ENCODE data around the gene TRAPPC1. TPM values are rescaled to one million over a fixed set of nuclear protein-coding genes. Genes with fewer than 3 reads are reported as not detected.

The TRAPPC1 gene
- total and polyA plus RNA-seq, 4 donors: 15.9 to 96.9 (median 57.2) TPM

DNA sequence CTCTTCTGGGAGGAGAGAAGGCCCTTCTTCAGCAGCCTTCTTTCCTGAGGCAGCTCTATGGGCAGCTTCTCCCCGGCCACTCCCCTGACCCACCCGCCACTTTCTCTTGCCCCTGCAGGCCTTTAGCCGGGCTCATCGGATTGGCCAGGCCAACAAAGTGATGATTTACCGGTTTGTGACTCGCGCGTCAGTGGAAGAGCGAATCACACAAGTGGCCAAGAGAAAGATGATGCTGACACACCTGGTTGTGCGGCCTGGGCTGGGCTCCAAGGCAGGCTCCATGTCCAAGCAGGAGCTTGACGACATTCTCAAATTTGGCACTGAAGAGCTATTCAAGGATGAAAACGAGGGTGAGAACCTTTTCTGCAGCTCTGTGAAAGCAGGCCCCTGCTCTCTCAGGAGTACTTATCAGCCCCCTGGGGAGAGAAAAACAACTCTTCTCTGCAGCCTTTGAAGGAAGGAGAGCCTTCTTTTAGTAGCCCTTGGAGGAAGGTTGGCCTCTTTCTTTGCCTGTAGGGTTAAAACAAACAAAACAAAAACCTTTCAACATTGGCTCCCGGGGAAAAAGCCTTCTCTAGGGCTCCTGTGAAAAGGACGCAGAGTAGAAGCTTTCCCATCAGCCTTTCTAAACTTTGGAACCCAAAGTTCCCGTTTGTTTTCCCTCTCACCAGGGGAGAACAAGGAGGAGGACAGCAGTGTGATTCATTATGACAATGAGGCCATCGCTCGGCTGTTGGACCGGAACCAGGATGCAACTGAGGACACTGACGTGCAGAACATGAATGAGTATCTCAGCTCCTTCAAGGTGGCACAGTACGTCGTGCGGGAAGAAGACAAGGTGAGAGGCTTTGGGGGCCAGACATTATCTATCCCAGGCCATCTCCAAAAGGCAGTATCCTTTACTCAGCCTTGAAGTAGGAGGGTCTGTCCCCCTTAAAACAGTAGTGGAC lies 28.3 kb downstream of the TRAPPC1 start:
- H3K36me3 ChIP-seq (ENCODE audit: control insufficient read depth in 4 of 4, insufficient read depth in 3 of 4, low read depth in 1 of 4, low read length in 3 of 4): peaks cover 0 to 41% (median 9%) of the 10 kb centered on the region in 4 donors
- no peaks in the 10 kb centered on the region for H3K4me1 ChIP-seq (ENCODE audit: control insufficient read depth in 4 of 4, insufficient read depth in 4 of 4, low read length in 3 of 4)
- H3K27ac ChIP-seq (ENCODE audit: low read depth in 1 of 2, low read length in 2 of 2): no peak overlapping the region
- no peak overlapping the region for H3K9ac ChIP-seq (ENCODE audit: low read depth in 1 of 2, low read length in 2 of 2)
- no peaks in the 10 kb centered on the region for H3K9me3 ChIP-seq (ENCODE audit: control insufficient read depth in 4 of 4, low read length in 3 of 4)
- TF ChIP-seq FOXA2 (IDR thresholded peaks at IDR 0.05) (no peak), EGR1 (IDR thresholded peaks at IDR 0.05; ENCODE audit: low read depth in 2 of 2) (no peak), JUND (IDR thresholded peaks at IDR 0.05) (no peak), NR2F2 (IDR thresholded peaks at IDR 0.05) (no peak), HNF4A (conservative IDR thresholded peaks at IDR 0.05) (no peak), GABPA (IDR thresholded peaks at IDR 0.05 in 1 of 2, conservative IDR thresholded peaks at IDR 0.05 in 1 of 2) (no peak), HNF4G (IDR thresholded peaks at IDR 0.05) (no peak), SP1 (IDR thresholded peaks at IDR 0.05) (no peak), TAF1 (conservative IDR thresholded peaks at IDR 0.05) (no peak), FOXA1 (IDR thresholded peaks at IDR 0.05) (no peak), YY1 (IDR thresholded peaks at IDR 0.05) (no peak), RAD21 (IDR thresholded peaks at IDR 0.05) (no peak), RXRA (IDR thresholded peaks at IDR 0.05) (no peak)
- TF ChIP-seq, protein P1, sequence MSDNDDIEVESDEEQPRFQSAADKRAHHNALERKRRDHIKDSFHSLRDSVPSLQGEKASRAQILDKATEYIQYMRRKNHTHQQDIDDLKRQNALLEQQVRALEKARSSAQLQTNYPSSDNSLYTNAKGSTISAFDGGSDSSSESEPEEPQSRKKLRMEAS (IDR thresholded peaks at IDR 0.05): no peak
- TF ChIP-seq, protein P2, sequence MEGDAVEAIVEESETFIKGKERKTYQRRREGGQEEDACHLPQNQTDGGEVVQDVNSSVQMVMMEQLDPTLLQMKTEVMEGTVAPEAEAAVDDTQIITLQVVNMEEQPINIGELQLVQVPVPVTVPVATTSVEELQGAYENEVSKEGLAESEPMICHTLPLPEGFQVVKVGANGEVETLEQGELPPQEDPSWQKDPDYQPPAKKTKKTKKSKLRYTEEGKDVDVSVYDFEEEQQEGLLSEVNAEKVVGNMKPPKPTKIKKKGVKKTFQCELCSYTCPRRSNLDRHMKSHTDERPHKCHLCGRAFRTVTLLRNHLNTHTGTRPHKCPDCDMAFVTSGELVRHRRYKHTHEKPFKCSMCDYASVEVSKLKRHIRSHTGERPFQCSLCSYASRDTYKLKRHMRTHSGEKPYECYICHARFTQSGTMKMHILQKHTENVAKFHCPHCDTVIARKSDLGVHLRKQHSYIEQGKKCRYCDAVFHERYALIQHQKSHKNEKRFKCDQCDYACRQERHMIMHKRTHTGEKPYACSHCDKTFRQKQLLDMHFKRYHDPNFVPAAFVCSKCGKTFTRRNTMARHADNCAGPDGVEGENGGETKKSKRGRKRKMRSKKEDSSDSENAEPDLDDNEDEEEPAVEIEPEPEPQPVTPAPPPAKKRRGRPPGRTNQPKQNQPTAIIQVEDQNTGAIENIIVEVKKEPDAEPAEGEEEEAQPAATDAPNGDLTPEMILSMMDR (IDR thresholded peaks at IDR 0.05; ENCODE audit: low read depth, low read length, missing input control): no peak
- TF ChIP-seq, protein P3, sequence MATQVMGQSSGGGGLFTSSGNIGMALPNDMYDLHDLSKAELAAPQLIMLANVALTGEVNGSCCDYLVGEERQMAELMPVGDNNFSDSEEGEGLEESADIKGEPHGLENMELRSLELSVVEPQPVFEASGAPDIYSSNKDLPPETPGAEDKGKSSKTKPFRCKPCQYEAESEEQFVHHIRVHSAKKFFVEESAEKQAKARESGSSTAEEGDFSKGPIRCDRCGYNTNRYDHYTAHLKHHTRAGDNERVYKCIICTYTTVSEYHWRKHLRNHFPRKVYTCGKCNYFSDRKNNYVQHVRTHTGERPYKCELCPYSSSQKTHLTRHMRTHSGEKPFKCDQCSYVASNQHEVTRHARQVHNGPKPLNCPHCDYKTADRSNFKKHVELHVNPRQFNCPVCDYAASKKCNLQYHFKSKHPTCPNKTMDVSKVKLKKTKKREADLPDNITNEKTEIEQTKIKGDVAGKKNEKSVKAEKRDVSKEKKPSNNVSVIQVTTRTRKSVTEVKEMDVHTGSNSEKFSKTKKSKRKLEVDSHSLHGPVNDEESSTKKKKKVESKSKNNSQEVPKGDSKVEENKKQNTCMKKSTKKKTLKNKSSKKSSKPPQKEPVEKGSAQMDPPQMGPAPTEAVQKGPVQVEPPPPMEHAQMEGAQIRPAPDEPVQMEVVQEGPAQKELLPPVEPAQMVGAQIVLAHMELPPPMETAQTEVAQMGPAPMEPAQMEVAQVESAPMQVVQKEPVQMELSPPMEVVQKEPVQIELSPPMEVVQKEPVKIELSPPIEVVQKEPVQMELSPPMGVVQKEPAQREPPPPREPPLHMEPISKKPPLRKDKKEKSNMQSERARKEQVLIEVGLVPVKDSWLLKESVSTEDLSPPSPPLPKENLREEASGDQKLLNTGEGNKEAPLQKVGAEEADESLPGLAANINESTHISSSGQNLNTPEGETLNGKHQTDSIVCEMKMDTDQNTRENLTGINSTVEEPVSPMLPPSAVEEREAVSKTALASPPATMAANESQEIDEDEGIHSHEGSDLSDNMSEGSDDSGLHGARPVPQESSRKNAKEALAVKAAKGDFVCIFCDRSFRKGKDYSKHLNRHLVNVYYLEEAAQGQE (IDR thresholded peaks at IDR 0.05): no peak
- TF ChIP-seq, protein P4, sequence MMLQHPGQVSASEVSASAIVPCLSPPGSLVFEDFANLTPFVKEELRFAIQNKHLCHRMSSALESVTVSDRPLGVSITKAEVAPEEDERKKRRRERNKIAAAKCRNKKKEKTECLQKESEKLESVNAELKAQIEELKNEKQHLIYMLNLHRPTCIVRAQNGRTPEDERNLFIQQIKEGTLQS (IDR thresholded peaks at IDR 0.05): no peak
- TF ChIP-seq, protein P5, sequence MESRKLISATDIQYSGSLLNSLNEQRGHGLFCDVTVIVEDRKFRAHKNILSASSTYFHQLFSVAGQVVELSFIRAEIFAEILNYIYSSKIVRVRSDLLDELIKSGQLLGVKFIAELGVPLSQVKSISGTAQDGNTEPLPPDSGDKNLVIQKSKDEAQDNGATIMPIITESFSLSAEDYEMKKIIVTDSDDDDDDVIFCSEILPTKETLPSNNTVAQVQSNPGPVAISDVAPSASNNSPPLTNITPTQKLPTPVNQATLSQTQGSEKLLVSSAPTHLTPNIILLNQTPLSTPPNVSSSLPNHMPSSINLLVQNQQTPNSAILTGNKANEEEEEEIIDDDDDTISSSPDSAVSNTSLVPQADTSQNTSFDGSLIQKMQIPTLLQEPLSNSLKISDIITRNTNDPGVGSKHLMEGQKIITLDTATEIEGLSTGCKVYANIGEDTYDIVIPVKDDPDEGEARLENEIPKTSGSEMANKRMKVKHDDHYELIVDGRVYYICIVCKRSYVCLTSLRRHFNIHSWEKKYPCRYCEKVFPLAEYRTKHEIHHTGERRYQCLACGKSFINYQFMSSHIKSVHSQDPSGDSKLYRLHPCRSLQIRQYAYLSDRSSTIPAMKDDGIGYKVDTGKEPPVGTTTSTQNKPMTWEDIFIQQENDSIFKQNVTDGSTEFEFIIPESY (IDR thresholded peaks at IDR 0.05): no peak
- DNase-seq (ENCODE audit: low spot score): no peak
- no peaks in the 10 kb centered on the region for H3K27me3 ChIP-seq (ENCODE audit: control insufficient read depth in 4 of 4, insufficient read depth in 4 of 4, low read length in 3 of 4)
- H3K4me3 ChIP-seq (ENCODE audit: low read depth in 1 of 3, low read length in 3 of 3): no peak overlapping the region
- WGBS: 89% methylated on average over 22 of the region's 22 CpGs
